HG03139 (cell line): Measurements from ENCODE around the gene ZNF804B.

Experiments used
- ATAC-seq: cut with Tn5 transposase; IDR thresholded peaks from one replicate; pipeline ENCODE4 v1.9.1; 2021; ENCODE audit not compliant: unreplicated experiment

ZNF804B gene

GRCh38 chr7:89247207-89247606 lies 487.7 kb downstream of the ZNF804B start:
- ATAC-seq, result no peak

GRCh38 chr7:89259085-89259484 lies 499.6 kb downstream of the ZNF804B start:
- no peak for ATAC-seq

DNA sequence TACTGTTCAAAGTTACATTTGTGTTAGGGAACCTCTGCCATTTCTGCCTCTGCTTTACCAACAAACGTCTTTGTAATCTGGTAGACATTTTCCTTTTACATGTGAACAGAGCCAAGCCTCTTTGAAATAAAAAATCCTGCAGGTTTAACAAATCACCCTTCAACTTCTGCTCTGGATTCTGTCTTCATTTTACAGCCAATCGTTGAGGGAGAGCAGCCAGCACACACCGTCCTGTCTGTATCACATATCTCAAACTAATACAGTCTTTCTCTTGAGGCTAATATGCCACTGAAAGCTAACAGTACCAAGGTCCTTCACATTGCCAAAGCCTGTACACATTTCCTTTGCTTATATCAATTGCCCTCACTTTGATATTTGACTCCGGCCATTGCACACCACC lies 504.6 kb downstream of the ZNF804B start:
- ATAC-seq, result no peak

DNA sequence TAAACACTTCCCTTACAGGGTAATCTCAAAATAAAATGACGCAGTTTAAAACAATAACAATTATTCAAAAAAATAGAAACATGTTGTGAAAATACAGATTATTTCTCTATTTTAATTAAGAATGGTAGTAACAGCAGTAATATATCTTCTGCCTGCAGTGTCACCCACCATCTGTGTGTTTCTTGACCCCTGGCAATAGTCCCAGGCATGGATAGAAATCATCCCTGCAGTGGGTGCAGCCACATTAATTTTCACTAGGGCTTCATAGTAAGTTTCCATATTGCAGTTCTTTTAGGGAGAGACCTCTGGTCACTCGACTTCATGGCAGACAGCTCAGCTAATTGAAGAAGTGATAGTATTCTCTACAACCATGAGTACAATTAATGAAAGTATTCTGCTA lies 506.1 kb downstream of the ZNF804B start:
- ATAC-seq, result no peak

GRCh38 chr7:89283302-89283701 lies 523.8 kb downstream of the ZNF804B start:
- no peak for ATAC-seq

DNA sequence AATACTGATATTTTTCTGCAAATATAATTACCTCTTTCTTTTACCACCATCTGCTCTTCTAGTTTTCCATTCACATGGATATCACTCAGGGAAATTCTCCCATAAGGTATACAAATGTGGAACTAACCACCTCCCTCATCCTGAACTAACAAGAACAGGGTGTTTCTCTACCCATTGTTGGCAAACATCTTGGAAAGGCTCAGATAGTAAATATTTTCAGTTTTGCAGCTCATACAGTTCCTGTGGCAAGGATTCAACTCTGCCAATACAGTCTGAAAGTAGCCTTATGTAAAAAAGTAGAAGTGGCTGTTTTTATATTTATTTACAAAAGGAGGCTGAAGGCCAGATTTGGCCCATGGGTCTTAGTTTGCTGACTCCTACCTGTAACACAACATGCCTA lies 549.0 kb downstream of the ZNF804B start:
- ATAC-seq, result no peak

DNA sequence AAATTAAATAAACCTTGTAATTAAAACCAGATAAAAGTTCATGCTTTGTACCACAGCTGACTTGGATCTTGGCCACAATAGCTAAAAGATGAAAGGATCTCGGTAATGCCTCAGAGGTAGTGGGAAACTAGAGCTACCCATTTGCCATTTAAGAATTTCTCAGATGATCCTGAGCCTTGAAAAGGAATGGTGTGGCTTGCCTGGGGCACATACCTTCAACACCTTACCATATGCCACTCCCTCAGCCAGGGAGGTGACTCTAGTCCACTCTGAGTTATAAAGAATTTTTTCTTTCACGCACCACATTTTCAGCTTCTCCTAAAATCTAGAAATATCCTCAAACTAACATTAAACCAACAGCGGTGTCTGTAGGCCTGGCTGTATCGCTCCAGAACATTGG lies 552.4 kb downstream of the ZNF804B start:
- ATAC-seq, result no peak

- no peak for ATAC-seq
Observed at GRCh38 chr7:89312551-89312950, 553.1 kb downstream of the ZNF804B start.

- ATAC-seq, result no peak
Observed at GRCh38 chr7:89316584-89317251, 557.2 kb downstream of the ZNF804B start.

DNA sequence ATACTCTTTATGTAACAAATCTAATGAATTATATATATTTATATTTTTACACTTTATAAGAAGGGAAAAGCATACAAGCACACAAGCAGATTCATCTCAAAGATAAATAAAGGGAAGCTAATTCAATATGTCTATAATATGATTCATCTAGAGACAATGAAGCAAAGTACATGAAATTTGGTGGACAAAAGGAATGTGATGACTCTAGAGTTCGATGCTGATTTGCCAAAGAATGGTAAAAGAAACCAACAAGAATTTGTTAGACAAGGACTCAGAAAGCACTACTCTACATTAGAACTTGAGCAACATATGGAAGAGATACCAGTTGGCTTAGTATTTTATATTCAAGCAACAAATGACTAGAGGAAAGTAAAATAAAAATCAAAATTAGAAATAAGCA lies 572.5 kb downstream of the ZNF804B start:
- ATAC-seq, result no peak

- no peak for ATAC-seq
Observed at GRCh38 chr7:89334797-89335196, 575.3 kb downstream of the ZNF804B start.

- no peak for ATAC-seq
Observed at GRCh38 chr7:89335490-89335889, 576.0 kb downstream of the ZNF804B start.

GRCh38 chr7:89336121-89336520 lies 576.6 kb downstream of the ZNF804B start:
- no peak for ATAC-seq

DNA sequence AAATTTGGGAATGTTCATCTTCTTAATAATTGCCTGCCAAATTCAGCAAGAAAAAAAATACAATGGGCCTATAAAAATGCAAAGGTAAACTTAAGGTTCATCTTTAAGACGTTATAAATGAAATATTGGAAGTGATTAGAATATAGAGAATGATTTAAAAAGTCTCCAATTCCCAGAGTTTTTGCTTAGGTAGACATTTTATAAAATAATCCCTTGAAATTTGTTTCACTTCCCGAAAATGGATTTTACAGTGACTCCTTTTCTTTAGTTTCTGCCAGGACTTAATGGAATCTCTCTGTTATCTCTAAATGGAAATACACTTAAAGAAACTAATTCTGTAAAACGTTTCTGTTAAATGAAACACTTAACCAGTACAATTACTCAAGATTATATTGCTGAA lies 580.2 kb downstream of the ZNF804B start:
- ATAC-seq, result no peak

DNA sequence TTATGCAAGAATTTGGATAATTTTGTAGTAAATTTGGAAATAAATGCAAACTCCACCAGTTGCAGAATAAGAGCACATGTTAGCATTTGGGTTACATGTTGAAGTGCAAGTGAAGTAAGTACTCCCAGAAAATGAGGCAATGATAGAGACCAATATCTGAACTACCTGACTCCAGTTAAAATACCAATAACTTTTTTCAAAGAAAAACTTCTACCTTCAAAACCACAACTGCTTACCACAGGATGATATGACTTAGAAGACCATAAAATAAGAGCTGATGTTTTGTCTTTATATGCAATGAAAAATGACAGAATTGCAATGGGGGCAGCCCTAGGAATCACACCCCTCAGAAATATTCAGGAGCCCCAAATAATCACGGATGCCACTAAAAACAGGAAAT lies 597.6 kb downstream of the ZNF804B start:
- no peak for ATAC-seq

- ATAC-seq, result no peak
Observed at GRCh38 chr7:89377219-89377618, 617.7 kb downstream of the ZNF804B start.

- ATAC-seq, result no peak
Observed at GRCh38 chr7:89385411-89385810, 625.9 kb downstream of the ZNF804B start.
